NCI-H1694 (cell line): ENCODE results near the gene KLK15.
"Not testable (repeated sequence)": the region's sequence is repeated elsewhere in the genome, so short reads cannot be mapped to it uniquely, and the experiment has no call there.

ENCODE experiments used
- DNase-seq: peaks from one replicate; lab custom pipeline; 2025; lab: John Stamatoyannopoulos, UW

Gene KLK15

GRCh38 chr19:50796128-50796633 lies 37.2 kb downstream of the KLK15 start:
- no peak for DNase-seq

GRCh38 chr19:50795664-50796073 lies 37.7 kb downstream of the KLK15 start:
- DNase-seq, result no peak

- DNase-seq, result no peak
Observed at GRCh38 chr19:50794876-50795663, 38.3 kb downstream of the KLK15 start.

DNA sequence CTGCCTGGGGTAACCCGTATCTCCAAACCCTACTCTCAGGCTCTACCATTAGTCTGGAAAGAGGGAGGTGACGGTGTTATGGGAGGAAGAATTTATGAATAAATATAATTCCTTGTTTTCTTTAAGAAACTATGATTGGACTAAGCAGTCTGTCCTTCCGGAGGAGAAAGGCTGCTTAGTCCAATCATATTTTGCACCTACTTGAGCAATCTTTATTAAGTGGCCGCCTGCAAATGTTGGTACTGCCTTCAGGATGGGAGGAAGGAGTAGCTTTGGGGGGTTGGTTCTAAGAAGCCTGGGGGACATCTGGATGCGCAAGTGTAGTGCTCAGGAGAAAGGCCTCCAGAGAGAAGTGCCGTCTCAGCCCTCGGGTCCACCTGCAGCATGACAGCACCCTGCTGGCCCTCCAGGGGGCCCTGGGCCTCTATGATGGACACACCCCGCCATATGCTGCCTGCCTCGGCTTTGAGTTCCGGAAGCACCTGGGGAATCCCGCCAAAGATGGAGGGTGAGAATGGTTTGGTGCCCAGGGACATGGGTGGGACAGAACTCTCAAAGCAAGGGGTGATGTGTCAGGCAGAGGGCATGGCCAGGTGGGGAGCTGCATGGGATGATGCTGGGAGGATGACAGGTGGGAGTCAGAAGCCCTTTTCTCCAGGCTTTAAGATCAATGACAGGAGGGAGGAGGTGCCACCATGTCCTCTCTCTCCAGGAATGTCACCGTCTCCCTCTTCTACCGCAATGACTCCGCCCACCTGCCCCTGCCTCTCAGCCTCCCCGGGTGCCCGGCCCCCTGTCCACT lies 39.1 kb downstream of the KLK15 start:
- DNase-seq, result no peak

GRCh38 chr19:50793558-50794065 lies 39.8 kb downstream of the KLK15 start:
- no peak for DNase-seq

GRCh38 chr19:50792272-50793250 lies 40.8 kb downstream of the KLK15 start:
- no peak for DNase-seq

- DNase-seq, result no peak
Observed at GRCh38 chr19:50791594-50792271, 41.6 kb downstream of the KLK15 start.

GRCh38 chr19:50790922-50791467 lies 42.4 kb downstream of the KLK15 start:
- DNase-seq, result no peak

GRCh38 chr19:50790396-50790795 lies 43.0 kb downstream of the KLK15 start, which contains the start of gene ACP4:
TSS of gene ACP4 (plus strand) at chr19:50790415. CDS start at chr19:50790415, 0 bp downstream.
- no peak for DNase-seq

- no peak for DNase-seq
Observed at GRCh38 chr19:50785329-50785728, 48.0 kb downstream of the KLK15 start.

- DNase-seq, result no peak
Observed at GRCh38 chr19:50784710-50785109, 48.7 kb downstream of the KLK15 start.

- DNase-seq, result not testable (repeated sequence)
Observed at GRCh38 chr19:50783848-50784152, 49.6 kb downstream of the KLK15 start.

DNA sequence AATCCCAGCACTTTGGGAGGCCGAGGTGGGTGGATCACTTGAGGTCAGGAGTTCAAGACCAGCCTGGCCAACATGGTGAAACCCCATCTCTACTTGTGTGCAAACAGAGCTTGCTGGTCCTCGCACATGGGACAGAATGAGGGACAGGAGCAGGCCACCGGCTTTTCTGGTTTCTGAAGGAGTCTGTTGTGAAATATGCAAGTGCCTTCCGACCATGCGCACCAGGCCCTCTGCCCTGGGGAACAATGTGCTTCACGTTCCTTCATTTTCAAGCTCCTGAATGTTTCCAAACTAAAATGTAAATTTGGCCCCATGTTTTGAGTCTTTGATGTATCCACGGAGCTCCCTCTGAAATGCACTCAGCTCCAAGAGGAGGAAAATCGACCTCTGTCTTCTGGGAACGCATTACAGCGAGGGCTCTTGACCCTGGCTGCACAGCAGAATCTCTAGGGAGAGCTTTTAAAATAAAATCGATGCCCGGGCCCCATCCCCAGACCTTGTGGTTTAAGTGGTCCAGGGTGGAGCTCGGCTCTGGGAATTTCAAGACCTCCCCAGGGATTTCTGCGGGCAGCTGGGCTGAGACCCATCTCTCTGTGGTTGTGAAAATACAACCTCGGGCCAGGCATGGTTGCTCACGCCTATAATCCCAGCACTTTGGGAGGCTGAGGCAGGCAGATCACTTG lies 52.5 kb downstream of the KLK15 start:
- DNase-seq, result no peak

DNA sequence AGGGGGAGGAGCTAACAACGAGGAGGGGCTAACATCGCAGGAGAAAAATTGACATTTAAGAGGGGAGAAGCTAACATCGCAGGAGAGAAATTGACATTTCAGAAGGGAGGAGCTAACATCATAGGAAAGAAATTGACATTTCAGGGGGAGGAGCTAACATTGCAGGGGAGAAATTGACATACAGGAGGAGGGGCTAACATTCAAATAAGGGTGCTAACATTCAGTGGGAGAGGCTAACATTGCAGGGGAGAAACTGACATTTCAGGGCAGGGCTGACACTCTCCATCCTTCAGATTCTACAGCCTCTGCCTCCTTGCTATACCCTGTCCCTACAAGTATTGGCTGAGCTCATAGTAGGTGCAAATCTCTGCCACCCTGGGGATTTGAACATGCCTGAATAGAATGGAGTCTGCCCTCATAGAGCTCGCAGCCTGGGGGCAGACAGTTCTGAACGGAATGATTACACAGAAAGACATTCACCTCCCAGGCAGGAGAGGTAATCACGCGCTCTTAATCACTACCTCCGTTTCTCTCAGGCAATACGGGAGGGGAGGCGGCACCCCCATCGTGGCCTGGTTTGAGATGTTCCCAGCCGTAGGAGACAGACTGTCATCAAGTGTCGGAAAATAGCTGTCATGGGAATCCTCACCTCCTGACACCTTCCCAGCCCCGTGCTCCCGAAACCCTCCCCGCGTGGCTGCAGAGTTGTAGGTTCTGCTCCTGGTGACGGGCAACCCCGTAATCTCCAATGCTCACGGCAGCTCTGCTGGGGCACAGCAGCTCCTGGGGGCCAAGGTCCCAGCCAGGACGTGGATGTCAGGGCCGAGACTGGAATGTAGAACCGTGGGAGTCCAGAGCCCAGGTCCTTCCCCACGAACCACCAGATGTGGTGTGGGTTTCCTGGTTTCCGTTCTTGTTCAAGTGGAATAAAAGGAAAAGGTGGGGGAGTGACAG lies 53.6 kb downstream of the KLK15 start:
- DNase-seq, result no peak

GRCh38 chr19:50778906-50779430 lies 54.4 kb downstream of the KLK15 start:
- DNase-seq, result no peak

DNA sequence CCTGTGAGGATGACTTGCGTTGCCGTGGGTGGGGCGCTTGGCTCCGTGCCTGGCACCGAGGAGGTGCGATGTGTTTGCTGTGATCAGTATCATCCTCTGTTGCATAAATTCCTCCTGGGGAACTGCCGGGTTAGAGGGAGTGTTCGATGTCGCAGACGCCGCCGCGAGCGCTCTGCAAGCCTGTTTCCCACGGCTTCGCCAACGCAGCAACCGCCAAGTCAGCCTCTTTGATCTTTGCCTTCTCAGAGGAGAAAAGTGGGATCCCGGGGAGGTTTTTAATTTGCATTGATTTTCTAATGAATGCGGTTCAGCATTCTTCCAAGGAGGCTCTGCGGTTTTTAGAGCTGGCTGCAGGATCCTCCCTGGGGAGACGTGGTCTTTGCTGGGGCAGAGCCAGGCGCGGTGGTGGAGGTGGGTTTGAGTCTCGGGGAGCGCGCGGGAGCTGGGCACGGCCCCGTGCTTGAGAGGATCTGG lies 55.5 kb downstream of the KLK15 start:
- no peak for DNase-seq

GRCh38 chr19:50777261-50777660 lies 56.1 kb downstream of the KLK15 start:
- DNase-seq, result no peak

- no peak for DNase-seq
Observed at GRCh38 chr19:50776131-50776530, 57.2 kb downstream of the KLK15 start.
